SU-DHL-6 (cell line): ENCODE measurements around the gene ATP13A3.

Source experiments
- EZH2phosphoT487 ChIP-seq: fragments of 200-600 bp; sonication (generic), shearing (Covaris generic); conservative IDR thresholded peaks from 2 replicates; pipeline ENCODE4 v1.6.1; 2018; ENCODE audit warnings: mild to moderate bottlenecking, antibody characterized with exemption, low read length, moderate library complexity, mixed read lengths
- TF ChIP-seq, protein P1 (sequence below): fragments of 200-600 bp; sonication (generic); IDR thresholded peaks from one replicate; pipeline ENCODE4 v1.5.1; 2017; ENCODE audit warnings: antibody characterized with exemption, mild to moderate bottlenecking, low read length, moderate library complexity; ENCODE audit not compliant: insufficient read depth, poor library complexity, severe bottlenecking

DNA sequence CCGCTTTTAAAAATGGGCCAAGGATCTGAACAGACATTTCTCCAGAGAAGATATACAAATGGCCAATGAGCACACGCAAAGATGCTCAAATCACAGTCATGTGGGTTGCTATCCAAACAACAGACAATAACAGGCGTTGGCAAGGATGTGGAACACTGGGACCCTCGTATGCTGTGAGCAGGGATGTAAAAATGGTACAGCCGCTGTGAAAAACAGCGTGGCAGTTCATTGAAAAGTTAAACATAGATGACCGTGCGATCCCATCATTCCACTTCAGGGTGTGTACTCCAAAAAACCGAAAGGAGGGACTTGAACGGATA, 110.6 kb downstream of the ATP13A3 start:
- TF ChIP-seq, protein P1, sequence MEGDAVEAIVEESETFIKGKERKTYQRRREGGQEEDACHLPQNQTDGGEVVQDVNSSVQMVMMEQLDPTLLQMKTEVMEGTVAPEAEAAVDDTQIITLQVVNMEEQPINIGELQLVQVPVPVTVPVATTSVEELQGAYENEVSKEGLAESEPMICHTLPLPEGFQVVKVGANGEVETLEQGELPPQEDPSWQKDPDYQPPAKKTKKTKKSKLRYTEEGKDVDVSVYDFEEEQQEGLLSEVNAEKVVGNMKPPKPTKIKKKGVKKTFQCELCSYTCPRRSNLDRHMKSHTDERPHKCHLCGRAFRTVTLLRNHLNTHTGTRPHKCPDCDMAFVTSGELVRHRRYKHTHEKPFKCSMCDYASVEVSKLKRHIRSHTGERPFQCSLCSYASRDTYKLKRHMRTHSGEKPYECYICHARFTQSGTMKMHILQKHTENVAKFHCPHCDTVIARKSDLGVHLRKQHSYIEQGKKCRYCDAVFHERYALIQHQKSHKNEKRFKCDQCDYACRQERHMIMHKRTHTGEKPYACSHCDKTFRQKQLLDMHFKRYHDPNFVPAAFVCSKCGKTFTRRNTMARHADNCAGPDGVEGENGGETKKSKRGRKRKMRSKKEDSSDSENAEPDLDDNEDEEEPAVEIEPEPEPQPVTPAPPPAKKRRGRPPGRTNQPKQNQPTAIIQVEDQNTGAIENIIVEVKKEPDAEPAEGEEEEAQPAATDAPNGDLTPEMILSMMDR, result no peak
- no peak for TF ChIP-seq EZH2phosphoT487
